GM12873 (cell line): ENCODE measurements around the gene SUSD4.

ENCODE experiments used
- TF ChIP-seq, protein P1 (sequence below): IDR thresholded peaks from 2 replicates; pipeline ENCODE4 v1.5.1; 2012; ENCODE audit warnings: low read depth, mild to moderate bottlenecking, moderate library complexity, low read length, control low read depth; ENCODE audit not compliant: insufficient read depth; ENCODE audit errors: missing control alignments

SUSD4 gene

DNA sequence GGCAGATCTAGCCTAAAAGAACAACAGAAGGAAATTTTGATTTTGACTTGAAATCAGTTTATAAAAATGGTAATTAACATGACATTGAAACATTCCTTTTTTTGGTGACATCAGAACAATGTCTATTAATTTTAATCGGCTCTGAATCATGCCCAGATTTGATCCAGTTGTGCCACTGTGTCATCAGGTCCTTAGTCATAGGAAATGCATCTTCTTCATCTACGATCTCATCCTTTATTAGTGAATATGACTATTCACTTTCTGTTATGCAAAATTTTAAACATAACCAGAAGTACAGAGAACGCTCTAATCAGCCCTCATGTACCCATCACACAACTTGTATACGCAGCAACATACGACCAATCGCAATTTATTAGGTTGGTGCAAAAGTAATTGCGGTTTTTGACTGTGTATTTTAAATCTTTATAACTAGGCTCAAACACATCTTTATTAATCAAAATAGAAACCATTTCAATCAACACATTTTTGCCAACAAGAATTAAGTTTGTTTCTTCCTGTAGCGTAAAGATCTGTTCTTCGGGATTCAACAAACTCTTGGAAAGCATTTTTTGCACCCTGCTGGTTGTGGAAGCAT is 180.6 kb downstream of the SUSD4 start:
- TF ChIP-seq, protein P1, sequence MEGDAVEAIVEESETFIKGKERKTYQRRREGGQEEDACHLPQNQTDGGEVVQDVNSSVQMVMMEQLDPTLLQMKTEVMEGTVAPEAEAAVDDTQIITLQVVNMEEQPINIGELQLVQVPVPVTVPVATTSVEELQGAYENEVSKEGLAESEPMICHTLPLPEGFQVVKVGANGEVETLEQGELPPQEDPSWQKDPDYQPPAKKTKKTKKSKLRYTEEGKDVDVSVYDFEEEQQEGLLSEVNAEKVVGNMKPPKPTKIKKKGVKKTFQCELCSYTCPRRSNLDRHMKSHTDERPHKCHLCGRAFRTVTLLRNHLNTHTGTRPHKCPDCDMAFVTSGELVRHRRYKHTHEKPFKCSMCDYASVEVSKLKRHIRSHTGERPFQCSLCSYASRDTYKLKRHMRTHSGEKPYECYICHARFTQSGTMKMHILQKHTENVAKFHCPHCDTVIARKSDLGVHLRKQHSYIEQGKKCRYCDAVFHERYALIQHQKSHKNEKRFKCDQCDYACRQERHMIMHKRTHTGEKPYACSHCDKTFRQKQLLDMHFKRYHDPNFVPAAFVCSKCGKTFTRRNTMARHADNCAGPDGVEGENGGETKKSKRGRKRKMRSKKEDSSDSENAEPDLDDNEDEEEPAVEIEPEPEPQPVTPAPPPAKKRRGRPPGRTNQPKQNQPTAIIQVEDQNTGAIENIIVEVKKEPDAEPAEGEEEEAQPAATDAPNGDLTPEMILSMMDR = no peak

DNA sequence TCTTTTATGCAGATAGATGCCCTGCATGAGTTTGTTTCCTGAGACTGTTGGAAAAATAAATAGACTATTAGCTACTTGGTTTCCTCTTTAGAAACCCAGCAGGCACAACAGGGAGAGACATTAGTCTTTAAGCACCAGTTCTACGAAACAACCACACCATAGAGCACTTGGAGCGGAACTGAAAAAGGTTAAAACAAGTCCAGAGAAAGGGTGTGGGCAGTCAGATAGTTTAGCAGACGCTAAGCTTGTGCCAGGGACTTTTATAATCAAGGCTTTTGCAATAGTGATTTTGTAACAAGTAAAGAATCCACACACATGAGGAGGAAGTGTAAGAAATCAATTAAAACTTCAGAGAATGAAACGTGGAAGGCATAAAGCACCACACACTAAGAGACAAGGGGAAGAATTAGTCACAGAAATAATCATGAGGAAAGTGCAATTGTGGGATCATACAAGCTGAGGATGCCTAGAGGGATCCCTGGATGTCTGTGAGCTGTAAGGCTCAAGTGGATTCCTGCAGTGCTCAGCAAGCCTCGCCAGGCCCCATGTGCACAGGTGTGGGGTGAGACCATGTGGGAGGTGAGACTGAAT is 183.2 kb downstream of the SUSD4 start:
- TF ChIP-seq, protein P1 = no peak

- TF ChIP-seq, protein P1 = no peak
Measured at GRCh38 chr1:223179786-223180185, 184.2 kb downstream of the SUSD4 start.

DNA sequence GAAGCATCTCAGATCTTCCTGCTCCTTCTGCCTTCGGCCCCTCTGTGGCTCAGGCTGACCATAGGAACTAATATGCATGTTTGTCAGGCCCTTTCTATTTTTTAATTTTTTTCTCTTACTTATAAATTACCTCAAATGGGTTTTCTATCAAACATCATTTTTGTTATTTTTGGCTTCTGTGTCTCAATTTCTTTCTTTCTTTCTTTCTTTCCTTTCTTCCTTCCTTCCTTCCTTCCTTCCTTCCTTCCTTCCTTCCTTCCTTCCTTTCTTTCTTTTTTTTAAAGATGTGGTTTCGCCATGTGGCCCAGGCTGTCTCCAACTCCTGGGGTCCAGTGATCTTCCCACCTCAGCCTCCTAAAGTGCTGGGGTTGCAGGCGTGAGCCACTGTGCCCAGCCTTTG is 184.7 kb downstream of the SUSD4 start:
- TF ChIP-seq, protein P1 = no peak

- TF ChIP-seq, protein P1 = no peak
Measured at GRCh38 chr1:223177681-223178080, 186.3 kb downstream of the SUSD4 start.

- TF ChIP-seq, protein P1 = no peak
Measured at GRCh38 chr1:223176437-223176836, 187.5 kb downstream of the SUSD4 start.

DNA sequence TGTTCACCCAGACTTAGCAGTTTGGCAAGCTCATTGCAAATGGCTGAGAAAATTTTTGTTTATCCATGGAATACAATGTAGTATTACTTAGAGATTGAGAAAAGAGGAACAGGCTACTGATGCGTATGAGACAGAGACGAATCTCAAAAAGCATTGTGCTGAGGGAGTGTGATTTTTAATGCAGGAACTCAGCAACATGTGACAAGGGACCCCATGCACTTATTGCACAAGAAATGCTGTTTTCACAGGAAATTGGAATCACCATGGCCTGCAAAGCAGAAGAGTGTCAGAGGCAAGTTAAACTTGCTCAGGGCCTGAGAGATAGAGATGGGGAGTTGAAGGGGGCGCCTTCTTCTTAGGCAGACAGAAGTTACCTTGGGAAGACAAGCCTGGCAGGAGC is 188.3 kb downstream of the SUSD4 start:
- TF ChIP-seq, protein P1 = no peak
